ENCODE data around the gene IMMP2L.

The IMMP2L gene

DNA sequence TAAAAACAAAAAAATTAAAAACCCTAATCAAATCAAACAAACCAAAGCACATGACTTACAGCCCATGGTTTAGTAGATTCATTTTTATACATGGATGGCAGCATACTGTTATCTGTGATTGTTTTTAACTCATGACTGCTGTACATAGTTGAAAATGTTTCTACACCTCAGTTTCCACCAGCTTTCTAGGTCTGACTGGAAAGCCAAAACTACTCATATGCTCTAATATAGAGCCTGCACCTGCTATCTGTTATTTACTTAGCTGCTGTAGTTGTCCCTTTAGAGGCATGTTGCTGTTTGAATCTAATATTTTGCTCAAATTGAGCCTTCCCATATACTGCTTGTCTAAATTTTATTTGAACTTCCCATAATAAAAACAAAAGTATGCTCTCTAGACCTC lies 761.3 kb downstream of the IMMP2L start:
- TF ChIP-seq, protein P1, sequence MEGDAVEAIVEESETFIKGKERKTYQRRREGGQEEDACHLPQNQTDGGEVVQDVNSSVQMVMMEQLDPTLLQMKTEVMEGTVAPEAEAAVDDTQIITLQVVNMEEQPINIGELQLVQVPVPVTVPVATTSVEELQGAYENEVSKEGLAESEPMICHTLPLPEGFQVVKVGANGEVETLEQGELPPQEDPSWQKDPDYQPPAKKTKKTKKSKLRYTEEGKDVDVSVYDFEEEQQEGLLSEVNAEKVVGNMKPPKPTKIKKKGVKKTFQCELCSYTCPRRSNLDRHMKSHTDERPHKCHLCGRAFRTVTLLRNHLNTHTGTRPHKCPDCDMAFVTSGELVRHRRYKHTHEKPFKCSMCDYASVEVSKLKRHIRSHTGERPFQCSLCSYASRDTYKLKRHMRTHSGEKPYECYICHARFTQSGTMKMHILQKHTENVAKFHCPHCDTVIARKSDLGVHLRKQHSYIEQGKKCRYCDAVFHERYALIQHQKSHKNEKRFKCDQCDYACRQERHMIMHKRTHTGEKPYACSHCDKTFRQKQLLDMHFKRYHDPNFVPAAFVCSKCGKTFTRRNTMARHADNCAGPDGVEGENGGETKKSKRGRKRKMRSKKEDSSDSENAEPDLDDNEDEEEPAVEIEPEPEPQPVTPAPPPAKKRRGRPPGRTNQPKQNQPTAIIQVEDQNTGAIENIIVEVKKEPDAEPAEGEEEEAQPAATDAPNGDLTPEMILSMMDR (IDR thresholded peaks at IDR 0.05; ENCODE audit: insufficient read depth, low read depth, low read length, missing control alignments), result no peak
- no peak for DNase-seq (ENCODE audit: low read depth)
- no peak overlapping the region for H3K4me3 ChIP-seq (ENCODE audit: low read depth, low read length)

DNA sequence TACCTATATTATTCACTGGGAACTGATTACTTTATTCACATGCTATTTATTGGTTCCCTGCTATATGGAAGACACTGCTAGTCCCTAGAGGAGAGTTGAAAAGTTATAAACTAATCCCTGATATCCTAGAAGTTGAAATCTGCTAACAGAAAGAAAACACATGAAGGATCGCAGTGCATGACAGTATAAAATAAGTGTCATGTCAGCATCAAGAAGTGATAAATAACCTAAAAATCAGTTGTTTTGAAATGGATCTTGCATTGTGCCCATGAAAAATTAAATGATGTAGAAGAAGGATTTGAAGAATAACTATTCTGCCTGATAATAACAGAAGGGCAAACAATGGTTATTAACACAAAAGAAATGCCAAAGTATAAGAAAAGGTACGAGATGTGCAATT lies 764.6 kb downstream of the IMMP2L start:
- H3K4me3 ChIP-seq (ENCODE audit: low read depth, low read length), result no peak overlapping the region
- DNase-seq (ENCODE audit: low read depth), result no peak
- TF ChIP-seq, protein P1 (IDR thresholded peaks at IDR 0.05; ENCODE audit: insufficient read depth, low read depth, low read length, missing control alignments), result no peak

DNA sequence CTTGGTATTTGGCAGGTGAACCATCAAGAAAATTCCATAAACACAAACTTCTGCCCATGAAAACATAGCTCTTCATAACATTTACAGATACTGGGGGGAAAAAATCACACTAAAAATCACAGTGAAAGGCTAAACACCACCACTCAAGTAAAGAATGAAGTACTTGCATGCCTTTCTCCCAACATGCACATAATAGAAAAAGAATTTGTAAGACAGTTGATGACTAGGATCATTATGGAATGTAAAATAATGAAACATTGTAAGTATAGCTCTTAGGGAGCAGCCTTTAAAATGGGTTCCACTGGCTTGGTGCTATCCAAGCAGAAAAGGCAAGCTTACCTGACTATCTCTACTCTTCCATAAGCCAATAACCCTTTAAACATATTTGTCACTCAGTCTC lies 771.3 kb downstream of the IMMP2L start:
- no peak overlapping the region for H3K4me3 ChIP-seq (ENCODE audit: low read depth, low read length)
- DNase-seq (ENCODE audit: low read depth), result no peak
- TF ChIP-seq, protein P1 (IDR thresholded peaks at IDR 0.05; ENCODE audit: insufficient read depth, low read depth, low read length, missing control alignments), result no peak

DNA sequence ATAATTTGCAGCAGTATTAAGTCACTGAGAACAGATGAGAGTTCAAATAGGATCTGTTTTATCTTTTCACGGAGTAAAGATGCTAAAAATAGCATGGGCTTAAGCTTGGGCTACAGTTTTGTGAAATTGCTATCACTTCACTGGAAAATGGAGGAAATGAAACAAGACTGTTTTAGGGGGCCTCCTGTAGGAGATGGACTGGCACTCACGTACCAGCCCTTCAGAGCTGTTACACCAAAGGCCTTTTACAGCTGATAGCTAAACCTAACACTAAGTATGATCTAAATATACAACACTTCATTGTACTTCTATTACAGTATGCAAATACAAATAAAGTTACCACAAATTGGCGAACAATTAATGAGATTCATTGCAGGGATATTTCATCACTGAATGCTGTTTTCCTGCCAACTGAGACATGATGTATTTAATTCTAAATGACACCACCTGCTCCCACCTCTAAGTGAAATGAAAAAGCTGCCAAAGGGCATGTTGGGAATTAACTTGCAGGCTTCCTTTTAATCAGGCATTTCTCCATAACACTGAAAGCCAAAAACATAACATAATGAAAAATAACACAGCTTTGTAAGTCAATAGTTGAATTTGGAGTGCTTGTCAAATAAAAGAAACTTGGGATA lies 775.8 kb downstream of the IMMP2L start:
- DNase-seq (ENCODE audit: low read depth), result no peak

DNA sequence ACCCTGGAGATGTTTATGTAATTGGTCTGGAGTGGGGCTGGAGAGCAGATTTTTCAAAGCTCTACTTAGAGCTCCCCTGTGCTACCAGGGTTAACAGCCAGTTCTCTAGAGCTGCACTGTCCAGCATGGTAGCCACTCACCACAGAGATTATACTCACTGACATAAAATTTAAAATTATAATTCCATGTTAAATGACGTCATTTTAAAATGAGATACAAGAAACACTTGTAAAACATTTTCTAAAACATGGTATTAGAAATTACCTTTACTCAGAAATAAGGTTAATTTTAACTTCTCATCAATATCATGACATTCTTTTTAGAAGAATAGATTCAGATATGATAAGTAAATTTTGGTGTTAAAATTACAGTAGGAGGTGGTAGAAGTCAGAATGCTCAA lies 777.5 kb downstream of the IMMP2L start:
- no peak overlapping the region for H3K4me3 ChIP-seq (ENCODE audit: low read depth, low read length)
- DNase-seq (ENCODE audit: low read depth), result no peak
- TF ChIP-seq, protein P1 (IDR thresholded peaks at IDR 0.05; ENCODE audit: insufficient read depth, low read depth, low read length, missing control alignments), result no peak

More for the DNA sequence above, 775.8 kb downstream of the IMMP2L start:
- H3K4me3 ChIP-seq (ENCODE audit: low read depth, low read length), result no peak overlapping the region
- TF ChIP-seq, protein P1 (IDR thresholded peaks at IDR 0.05; ENCODE audit: insufficient read depth, low read depth, low read length, missing control alignments), result no peak

DNA sequence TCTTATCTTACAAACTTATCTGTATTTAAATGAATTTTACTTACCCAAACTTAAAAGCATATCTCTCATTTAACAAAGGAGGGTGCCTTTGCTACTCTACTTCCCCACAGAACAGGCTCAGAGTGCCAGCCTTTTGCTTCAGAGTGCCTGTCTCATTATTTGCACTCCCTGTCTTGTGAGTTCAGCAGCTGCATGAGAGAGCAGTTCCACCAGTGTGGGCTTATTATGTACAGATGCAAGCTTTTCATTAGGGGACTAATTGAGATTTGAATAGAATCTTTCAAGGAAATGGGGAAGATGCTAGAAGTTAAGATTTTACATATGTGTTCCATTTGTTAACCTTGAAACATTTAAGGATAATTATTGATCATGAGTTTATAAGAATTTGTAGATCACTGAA lies 781.6 kb downstream of the IMMP2L start:
- TF ChIP-seq, protein P1 (IDR thresholded peaks at IDR 0.05; ENCODE audit: insufficient read depth, low read depth, low read length, missing control alignments), result no peak
- DNase-seq (ENCODE audit: low read depth), result no peak
- H3K4me3 ChIP-seq (ENCODE audit: low read depth, low read length), result no peak overlapping the region

DNA sequence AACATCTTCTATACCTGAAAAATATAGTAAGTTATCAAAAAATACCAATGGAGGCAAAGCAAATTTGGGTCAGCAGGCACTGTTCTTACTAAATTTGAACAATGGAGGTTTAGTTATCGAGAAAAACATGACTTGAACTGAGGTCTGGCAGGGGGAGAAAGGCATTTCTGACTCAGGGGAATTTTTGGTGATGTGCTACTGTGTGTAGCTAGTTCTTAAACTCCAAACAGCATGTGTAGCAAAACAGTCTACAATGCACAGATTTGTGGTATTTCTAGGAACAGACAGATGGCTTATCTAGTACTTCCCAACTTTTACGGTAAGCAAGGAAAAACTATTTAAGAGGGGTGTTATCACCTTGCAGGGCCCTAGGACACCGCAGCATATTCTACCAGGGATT lies 783.0 kb downstream of the IMMP2L start:
- TF ChIP-seq, protein P1 (IDR thresholded peaks at IDR 0.05; ENCODE audit: insufficient read depth, low read depth, low read length, missing control alignments), result no peak
- no peak overlapping the region for H3K4me3 ChIP-seq (ENCODE audit: low read depth, low read length)
- no peak for DNase-seq (ENCODE audit: low read depth)
